HG02623 (cell line): ENCODE data around the gene PSMA6.
"Not testable (repeated sequence)": the region's sequence is repeated elsewhere in the genome, so short reads cannot be mapped to it uniquely, and the experiment has no call there.

Source experiments
- ATAC-seq: cut with Tn5 transposase; IDR thresholded peaks from one replicate; pipeline ENCODE4 v1.9.1; 2021; ENCODE audit warnings: moderate library complexity; ENCODE audit not compliant: unreplicated experiment

The PSMA6 gene

DNA sequence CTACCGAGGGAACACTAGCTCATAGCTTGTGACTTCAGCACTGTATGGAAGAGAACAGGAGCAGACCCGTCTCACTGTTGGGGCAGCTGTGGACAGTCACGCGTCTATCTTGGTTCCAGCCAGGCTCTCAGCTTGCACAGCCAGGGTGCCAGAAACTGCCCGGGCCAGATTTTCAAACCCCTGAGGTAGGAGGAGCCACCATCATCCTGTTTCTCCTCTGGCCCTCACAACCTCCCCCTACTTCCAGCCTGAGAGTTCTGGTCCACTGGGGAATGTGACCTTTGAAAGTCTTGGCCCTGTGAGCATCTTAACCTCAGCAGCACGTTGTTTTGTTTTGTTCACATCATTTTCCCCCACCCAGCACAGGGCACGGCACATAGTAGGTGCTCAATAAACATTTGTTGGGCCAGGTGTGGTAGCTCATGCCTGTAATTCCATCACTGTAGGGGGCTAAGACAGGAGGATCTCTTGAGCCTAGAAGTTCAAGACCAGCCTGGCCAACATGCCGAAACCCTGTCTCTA, 50.4 kb downstream of the PSMA6 start:
- ATAC-seq, result no peak

- ATAC-seq, result no peak
Observed at GRCh38 chr14:35343702-35344101, 51.5 kb downstream of the PSMA6 start.

DNA sequence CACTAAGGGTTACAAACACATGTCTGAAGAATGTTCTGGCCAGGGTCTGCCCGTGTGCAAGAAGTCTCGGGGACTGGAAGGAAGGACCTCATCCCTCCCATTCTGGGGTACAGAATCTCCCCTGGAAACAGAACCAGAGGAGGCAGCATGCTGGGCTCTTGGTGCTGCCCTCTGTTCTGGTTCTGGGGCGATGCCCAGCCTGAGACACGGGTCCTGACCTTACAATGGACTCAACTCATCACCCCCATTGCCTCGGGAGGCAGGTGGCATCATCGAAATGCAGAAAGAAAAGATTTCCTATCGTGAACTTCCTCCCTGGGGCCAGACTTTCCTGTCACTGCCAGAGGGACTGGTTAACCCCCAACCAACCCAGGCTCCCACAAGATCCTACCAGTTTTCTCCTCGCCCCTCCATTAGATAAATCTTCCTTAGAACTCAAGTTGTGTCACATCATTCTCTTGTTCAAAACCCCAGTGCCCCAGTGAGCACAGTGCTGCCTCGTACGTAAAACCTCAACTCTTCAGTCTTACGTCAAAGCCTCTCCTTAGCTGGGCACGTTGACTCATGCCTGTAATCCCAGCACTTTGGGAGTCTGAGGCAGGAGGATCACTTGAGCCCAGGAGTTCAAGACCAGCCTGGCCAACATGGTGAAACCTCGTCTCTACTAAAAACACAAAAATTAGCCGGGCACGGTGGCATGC, 52.1 kb downstream of the PSMA6 start:
- ATAC-seq, result no peak

- no peak for ATAC-seq
Observed at GRCh38 chr14:35346738-35347322, 54.6 kb downstream of the PSMA6 start.

- no peak for ATAC-seq
Observed at GRCh38 chr14:35347323-35348043, 55.3 kb downstream of the PSMA6 start.

DNA sequence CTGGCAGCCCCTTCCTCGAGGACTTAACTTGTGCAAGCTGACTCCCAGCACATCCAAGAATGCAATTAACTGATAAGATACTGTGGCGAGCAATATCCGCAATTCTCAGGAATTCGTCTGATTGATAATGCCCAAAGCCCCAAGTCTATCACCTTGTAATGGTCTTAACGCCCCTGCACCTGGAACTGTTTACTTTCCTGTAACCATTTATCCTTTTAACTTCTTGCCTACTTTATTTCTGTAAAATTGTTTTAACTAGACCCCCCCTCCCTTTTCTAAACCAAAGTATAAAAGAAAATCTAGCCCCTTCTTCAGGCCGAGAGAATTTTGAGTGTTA, 55.8 kb downstream of the PSMA6 start:
- ATAC-seq, result not testable (repeated sequence)

DNA sequence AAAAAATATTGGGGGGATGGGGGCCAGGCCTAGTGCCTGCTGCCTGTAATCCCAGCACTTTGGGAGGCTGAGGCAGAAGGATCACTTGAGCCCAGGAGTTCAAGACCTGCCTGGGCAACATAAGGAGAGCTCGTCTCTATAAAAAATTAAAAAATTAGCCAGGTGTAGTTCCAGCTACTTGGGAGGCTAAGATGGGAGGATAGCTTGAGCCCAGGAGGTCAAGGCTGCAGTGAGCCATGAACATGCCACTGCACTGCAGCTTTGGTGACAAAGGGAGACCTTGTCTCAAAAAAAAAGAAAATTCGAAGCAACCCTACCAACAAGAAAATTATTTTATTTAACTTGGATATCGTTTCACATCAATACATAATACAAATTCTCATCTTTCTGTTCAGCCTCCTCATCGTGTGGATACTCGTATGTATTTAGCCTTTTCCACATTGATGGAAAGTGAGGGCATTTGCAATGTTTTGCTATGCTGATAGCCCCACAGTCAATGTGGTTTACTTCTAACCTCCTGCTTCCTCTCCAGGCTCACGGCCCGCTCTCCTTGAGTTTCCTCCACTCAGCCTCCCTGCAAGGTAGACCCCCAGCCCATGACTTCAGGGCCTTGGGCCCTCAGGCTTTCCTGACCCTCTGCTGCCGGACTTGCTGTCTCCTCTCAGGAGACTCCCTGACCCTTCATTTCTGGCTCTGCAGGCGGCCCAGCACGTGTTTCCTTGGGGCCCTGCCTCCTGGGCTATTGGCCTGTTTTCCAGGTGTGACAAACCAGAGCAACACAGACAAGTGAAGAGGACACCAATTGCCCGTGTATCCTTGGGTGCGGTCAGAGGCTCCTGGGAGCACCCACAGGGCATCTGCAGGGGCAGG, 57.5 kb downstream of the PSMA6 start:
- no peak for ATAC-seq

- no peak for ATAC-seq
Observed at GRCh38 chr14:35351497-35351896, 59.3 kb downstream of the PSMA6 start.

DNA sequence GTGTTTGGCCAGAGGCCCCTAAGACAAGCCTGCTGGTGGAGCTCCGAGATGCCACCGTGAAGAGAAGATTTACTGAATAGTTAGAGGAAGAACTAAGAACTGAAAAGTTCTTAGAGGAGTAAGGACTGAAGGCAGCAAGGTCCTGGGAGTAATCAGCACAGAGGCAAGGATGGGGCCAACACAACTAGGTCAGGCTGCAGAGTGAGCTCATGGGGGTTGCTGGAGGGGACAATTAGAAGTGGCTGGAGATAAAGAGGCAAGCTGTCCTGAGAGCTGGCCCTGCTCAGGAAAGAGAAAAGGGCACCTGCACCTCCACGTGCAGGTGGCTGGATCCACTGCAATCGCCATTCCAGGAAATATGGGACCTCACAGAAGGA, 59.7 kb downstream of the PSMA6 start:
- no peak for ATAC-seq

DNA sequence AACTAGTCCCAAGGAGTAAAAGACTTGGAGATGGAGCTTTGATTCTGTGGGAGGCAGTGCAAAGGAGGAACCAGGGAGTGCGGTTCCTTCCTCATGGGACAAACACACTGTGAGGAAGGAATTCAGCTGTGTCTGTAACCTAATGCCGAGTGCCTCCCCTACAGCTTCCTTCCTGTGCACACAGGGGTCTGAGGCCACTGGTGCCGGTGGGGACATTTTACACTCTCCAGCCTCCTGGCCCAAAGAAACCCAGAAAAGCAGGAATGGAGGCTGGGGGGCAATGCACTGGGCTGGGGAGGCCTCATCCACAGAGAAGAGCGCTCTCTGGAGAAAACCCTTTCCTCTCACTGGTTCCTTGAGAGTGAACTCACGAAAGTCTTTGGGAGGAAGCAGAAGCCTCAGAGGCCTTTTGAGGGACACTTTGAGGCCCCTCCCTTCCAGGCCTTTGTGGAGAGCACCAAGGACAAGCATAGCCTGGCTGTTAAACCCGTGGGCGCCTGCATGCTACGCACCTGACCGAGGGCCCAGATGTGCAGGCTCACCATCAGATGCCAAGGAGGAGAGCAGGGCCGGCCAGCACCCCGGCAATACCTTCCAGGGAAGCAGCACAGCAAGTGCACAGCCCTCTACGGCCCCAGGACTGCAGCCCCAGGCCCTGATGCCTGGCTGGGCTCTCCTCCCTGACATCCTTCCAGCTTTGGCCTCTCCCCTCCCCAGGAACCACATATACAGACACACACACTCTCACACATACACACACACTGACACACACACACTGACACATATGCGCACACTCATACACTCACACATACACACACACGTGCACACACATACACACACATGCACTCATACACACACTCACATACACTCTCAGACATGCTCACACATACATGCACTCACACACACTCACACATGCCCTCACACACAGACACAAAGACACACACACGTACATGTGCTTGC, 60.4 kb downstream of the PSMA6 start:
- no peak for ATAC-seq

- ATAC-seq, result no peak
Observed at GRCh38 chr14:35353409-35354172, 61.4 kb downstream of the PSMA6 start.

- ATAC-seq, result not testable (repeated sequence)
Observed at GRCh38 chr14:35355235-35355634, 63.1 kb downstream of the PSMA6 start.

- ATAC-seq, result no peak
Observed at GRCh38 chr14:35355981-35356841, 64.0 kb downstream of the PSMA6 start.

- not testable (repeated sequence) for ATAC-seq
Observed at GRCh38 chr14:35359655-35360054, 67.5 kb downstream of the PSMA6 start.

DNA sequence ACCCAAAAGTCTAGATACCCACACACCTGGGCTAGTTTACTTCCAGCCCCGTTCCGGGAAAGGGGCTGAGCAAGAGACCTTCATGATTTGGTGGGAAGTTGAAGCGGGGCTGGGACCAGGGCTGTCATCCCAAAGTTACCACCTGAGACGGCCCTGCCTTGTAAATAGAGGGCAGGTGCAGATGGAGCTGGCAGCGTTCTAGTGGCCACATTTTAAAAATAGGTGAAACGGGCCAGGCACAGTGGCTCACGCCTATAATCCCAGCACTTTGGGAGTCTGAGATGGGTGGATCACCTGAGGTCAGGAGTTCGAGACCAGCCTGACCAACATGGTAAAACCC, 68.9 kb downstream of the PSMA6 start:
- ATAC-seq, result no peak

DNA sequence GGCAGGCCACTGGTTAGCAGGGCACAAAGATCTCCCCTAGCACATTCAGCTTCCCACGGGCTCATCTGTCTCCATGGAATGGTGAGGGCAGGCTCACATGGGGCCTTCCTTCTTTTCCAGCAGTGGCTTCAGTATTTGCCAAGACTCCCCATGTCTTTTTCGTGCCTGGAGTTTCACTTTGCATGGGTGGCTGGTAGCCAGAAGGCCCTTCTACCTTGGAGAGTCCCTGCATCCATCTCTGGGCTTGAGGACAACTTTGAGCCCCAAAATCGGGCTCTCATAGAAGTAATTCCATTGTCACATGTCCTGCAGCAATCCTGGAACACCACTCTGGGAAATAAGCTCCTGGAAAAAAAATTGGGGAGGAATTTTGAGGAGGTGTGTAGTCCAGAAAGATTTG, 70.3 kb downstream of the PSMA6 start:
- ATAC-seq, result no peak

DNA sequence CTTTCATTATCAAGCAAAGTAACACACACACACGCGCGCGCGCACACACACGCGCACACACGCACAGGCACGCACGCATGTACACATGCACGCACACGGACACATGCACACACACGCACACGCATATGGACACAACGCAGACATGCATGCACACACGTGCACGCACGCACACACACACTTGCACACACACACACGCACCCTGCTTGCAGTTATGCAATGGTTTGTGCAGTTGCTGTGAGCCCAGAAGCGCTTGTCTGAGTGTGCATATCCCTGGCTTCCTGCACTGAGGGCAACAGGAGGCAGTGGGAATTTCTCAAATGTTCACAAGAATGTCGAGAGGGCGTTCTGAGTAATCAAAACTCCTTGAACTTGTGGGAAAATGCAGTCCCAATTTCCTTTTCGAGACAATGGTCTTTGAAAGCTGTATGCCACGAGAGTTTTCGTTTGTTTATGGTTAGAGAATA, 70.8 kb downstream of the PSMA6 start:
- ATAC-seq, result no peak
